HG03439 (cell line): ENCODE results near the gene ERC2.
"Not testable (repeated sequence)": the region's sequence is repeated elsewhere in the genome, so short reads cannot be mapped to it uniquely, and the experiment has no call there.

Source experiments
- ATAC-seq: cut with Tn5 transposase; IDR thresholded peaks from one replicate; pipeline ENCODE4 v1.9.1; 2021; ENCODE audit warnings: mild to moderate bottlenecking, moderate library complexity; ENCODE audit not compliant: unreplicated experiment

ERC2 gene

GRCh38 chr3:56318891-56319290 lies 149.4 kb downstream of the ERC2 start:
- ATAC-seq, result no peak

DNA sequence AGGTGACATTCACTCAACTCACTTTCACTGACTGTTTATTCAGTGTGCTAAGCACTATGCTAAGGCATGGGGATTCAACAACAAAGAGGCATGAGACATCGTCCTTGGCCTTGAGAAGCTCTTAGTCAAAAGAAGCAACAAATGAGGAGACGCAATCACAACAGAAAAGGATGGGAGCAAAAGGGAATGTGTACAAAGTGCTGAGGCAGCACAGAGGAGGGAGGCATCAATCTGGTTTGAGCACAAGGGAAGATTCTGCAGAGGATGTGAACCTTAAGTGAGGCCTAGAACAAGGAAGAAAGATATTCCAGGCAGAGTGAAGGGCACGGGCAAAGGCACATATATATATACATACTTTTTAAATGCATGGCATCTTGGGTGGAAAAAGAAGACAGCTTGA lies 151.3 kb downstream of the ERC2 start:
- no peak for ATAC-seq

GRCh38 chr3:56314842-56315241 lies 153.4 kb downstream of the ERC2 start:
- no peak for ATAC-seq

DNA sequence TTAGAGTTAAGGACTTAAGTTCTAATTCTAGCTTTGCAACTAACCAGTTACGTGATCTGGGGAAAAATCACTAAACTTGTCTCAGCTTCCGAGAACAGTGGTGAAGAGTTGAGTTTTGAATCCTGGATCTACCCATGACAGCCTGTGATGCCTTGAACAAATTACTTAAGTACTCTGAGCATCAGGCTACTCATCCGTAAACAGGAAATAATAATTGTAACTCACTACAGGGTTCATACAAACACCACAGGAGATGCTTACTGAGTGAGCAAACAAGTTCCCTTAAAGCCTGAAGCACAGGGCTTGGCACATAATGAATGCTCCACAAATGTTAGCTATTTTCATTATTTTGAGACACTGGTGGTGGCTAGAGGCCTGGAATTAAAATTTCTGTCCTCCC lies 158.8 kb downstream of the ERC2 start:
- ATAC-seq, result no peak

DNA sequence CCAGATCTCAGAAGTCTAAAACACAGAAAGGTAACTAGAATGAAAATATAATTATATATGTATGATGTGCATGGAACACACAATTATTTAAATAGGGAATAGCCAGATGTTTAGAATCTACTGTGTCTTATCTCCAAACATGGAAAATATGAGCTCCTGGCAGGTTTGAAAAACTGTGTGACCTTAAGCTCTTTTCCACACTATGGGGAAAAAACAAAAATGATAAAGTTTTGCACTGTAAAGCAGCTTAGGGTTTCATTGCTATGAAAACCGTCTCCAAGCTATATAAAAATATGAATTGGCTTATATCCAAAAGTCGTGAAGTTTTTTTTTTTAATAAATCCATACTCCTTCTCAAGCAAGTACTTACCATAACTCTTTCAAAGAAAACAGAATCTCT lies 159.8 kb downstream of the ERC2 start:
- ATAC-seq, result no peak

- no peak for ATAC-seq
Observed at GRCh38 chr3:56304069-56304468, 164.2 kb downstream of the ERC2 start.

GRCh38 chr3:56303487-56303886 lies 164.8 kb downstream of the ERC2 start:
- ATAC-seq, result peak; percentile 85

DNA sequence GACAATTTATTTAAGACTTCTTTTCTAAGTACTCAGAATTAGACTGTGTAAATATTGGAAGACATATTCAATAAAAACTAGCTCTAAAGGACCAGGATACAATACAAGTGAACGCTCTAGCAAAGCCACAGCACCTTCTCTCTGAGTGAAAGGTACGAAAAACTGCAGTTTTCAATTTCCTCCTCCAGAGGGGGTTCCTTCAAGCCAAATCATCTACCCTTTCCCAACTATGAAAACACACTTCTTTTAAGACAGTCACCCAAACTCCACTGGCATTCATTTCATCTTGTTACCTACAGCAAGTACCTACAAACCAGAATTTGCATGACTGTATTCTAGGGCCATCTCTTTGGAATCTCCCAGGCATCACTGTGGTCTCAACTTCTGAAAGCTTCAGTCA lies 165.8 kb downstream of the ERC2 start:
- ATAC-seq, result no peak

GRCh38 chr3:56297281-56297840 lies 170.9 kb downstream of the ERC2 start:
- no peak for ATAC-seq

GRCh38 chr3:56296361-56296760 lies 171.9 kb downstream of the ERC2 start:
- no peak for ATAC-seq

DNA sequence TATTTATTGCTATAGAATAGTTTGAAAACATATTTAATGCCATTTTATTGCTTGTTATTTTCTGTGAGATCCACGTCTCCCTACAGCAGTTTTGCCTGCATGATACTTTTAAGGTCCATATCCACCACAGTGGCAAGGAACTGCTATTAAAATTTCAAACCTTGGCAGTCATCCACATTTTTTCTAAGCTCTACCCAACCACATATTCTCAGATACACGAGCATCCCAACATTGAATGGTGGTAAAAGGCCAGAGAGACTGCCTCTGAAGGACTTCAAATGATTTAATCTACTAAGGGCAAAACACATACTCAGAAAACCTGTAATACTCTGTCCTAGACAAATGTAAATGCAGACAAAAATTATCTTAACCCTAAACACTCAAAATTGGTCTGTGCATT lies 173.1 kb downstream of the ERC2 start:
- ATAC-seq, result no peak

DNA sequence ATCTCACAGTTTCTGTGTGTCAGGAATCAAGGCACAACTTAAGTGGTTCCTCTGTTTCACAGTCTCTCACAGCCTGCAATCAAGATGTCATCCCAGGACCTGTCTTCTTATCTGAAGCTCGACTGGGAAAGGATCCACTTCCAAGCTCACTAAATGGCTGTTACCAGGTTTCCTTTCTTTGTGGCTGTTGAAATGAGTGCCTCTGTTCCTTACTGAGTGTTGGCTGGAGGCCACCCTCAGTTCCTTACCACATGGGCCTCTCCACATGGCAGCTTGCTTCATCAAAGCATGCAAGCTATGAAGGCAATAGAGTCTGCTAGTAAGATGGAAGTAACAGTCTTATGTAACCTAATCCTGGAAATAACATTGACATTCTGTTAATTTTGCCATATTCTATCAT lies 174.0 kb downstream of the ERC2 start:
- no peak for ATAC-seq

DNA sequence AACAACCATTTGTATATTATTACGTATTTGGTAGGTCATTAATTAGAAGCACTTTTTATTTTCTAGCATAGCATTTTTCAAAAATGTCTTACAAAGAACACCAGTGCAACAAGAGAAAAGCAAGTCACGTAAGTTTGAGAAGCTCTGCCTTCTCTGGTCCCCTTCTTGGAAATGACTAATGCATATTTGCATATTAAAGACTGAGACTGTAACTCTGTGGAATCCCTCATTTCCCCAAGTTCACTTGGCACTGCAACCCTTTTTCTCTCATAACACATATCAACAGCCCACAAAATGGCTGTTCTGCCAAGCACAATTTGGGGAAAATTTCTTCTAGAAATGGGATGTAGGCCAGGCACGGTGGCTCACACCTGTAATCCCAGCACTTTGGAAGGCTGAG lies 176.3 kb downstream of the ERC2 start:
- ATAC-seq, result peak; percentile 75

DNA sequence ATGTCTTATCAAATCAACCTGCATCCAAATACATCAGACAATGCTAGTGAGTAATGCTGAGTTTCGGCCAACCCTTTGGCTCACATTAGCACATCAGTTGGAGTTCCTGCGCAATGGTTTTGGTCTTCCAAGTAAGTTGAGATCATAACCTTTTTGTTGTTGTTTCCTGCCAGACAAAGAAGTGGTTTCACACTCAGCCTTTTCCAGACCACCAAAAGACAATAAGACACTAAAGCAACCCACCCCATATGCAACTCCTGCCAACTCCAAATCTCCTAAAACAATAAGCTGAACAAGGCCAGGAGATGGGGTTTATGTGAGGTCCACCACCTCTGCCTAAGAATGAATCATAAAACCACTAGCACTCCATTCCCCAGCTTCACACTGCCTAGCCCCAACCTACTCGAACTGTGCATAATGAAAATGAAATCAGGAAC lies 177.0 kb downstream of the ERC2 start:
- no peak for ATAC-seq

GRCh38 chr3:56290374-56290773 lies 177.9 kb downstream of the ERC2 start:
- ATAC-seq, result no peak

GRCh38 chr3:56288258-56288657 lies 180.0 kb downstream of the ERC2 start:
- no peak for ATAC-seq

- no peak for ATAC-seq
Observed at GRCh38 chr3:56282341-56282740, 185.9 kb downstream of the ERC2 start.

DNA sequence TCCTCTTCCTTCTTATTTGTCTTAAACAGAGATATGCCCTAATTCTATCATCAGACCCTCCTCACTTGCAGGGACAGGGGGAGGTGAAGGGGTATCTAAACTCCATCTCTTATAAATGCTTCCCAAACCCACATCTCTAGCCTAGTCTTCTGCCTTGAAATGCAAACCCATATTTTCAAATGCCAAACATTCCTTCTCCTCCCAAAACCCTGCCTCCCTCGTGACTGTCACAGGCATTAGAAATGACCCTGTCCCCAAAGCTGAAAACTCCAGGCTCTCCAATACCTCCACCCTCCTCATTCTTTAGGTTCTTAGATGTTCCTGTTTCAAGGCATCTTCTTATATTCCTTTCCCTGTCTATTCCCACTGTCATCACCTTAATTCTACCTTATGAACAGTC lies 191.0 kb downstream of the ERC2 start:
- no peak for ATAC-seq

- ATAC-seq, result no peak
Observed at GRCh38 chr3:56275120-56275519, 193.1 kb downstream of the ERC2 start.

GRCh38 chr3:56269755-56270535 lies 198.3 kb downstream of the ERC2 start:
- ATAC-seq, result no peak

DNA sequence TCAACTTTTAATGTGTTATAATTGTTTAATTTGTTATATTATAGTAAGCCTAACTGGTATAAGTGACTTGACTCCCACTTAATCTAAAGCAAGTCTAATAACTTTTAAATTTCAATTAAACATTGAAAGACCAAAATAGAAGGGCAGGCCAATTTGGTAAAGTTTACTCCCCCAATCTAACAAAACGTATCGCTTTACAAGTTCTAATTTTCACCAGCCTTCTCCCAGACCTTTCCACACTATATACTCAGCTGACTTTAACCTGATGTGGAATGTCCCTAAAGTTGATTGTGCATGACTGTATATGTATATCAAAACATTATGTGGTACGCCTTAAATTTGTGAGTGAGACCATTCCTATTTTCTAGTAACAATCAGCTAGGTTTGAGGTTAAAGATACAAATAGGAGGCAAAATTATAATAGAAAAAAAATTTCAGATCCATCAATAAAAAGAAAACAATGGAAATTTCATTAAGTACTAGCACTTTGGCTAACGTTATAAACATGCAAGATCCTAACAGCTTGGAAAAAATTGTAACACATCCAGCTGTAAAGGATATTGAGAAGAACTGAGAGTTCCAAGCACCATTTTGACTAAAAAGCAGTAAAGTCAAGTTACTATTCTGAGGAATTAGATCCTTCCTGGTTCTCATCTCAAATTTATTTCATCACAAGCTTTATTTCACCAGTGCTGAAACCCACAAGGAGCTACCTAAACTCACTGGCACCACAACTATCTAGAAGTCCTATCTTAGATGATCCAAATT lies 199.5 kb downstream of the ERC2 start:
- ATAC-seq, result no peak

DNA sequence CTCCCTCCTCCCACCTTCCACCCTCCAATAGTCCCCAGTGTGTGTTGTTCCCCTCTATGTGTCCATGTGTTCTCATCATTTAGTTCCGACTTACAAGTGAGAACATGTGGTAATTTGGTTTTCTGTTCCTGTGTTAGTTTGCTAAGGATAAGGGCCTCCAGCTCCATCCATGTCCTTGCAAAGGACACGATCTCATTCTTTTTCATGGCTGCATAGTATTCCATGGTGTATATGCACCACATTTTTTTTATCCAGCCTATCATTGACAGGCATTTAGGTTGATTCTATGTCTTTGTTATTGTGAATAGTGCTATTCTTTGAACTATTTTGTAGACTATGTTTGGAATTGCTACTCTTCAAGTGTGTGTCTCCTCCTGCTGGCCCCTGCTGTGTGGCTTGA lies 206.4 kb downstream of the ERC2 start:
- ATAC-seq, result not testable (repeated sequence)
